K562 (cell line): ENCODE data around the gene PTPRE.

ENCODE experiments used
- CTCF ChIP-seq, 3 experiments: IDR thresholded peaks in 2 of 3; conservative IDR thresholded peaks in 1 of 3; 2 replicates each; pipeline ENCODE4 v1.5.1; 2011 to 2012; ENCODE audit warnings: low read length in 3 of 3, mild to moderate bottlenecking in 3 of 3, control low read depth in 2 of 3, improper control_type of control experiment in 1 of 3, inconsistent platforms in 1 of 3, low read depth in 1 of 3, mixed read lengths in 1 of 3, moderate library complexity in 1 of 3; ENCODE audit not compliant: insufficient read depth in 2 of 3
- ESRRA ChIP-seq: fragments of 450-650 bp; IDR thresholded peaks from 2 replicates; pipeline ENCODE4 v1.6.1; 2014; ENCODE audit warnings: low read depth, mild to moderate bottlenecking, moderate library complexity, borderline replicate concordance
- MAX ChIP-seq: sonication (generic); formaldehyde crosslinking; IDR thresholded peaks from 2 replicates; pipeline ENCODE4 v1.9.0; 2022; ENCODE audit warnings: mild to moderate bottlenecking, missing genetic modification reagents

GRCh38 chr10:127905848-127906261, 1.0 kb upstream of the PTPRE start:
- no peak for TF ChIP-seq MAX
- TF ChIP-seq ESRRA: no peak
- TF ChIP-seq CTCF (IDR thresholded peaks at IDR 0.05 in 2 of 3, conservative IDR thresholded peaks at IDR 0.05 in 1 of 3; ENCODE audit: insufficient read depth in 2 of 3, low read depth in 1 of 3, low read length in 3 of 3): no peak
